GM23338 (cell line): Measurements from ENCODE around the gene RRBP1. TPM values are rescaled to one million over a fixed set of nuclear protein-coding genes. Genes with fewer than 3 reads are reported as not detected.

Experiments used
- ATAC-seq: fragments of 200-7000 bp; cut with Tn5 transposase; 3 replicates; pipeline ENCODE4 v1.9.1; 2020
- DNase-seq: peaks from one replicate; pipeline ENCODE4 v3.0.0-alpha.2; 2015; ENCODE audit warnings: low spot score
- H2AFZ ChIP-seq: fragments of 200-600 bp; sonication (generic); 2 replicates; pipeline ENCODE4 v1.8.0; 2016; ENCODE audit warnings: antibody characterized with exemption, mild to moderate bottlenecking, moderate library complexity
- H3F3A ChIP-seq: fragments of 200-600 bp; sonication (generic); replicated peaks from 2 replicates; pipeline ENCODE4 v1.8.0; 2017; ENCODE audit warnings: antibody characterized with exemption, mixed run types, low read depth
- H3K27ac ChIP-seq: fragments of 200-600 bp; sonication (generic); 2 replicates; pipeline ENCODE4 v1.6.1; 2016; ENCODE audit warnings: low read depth
- H3K27me3 ChIP-seq: fragments of 200-600 bp; sonication (generic); 2 replicates; pipeline ENCODE4 v1.8.0; 2016; ENCODE audit warnings: mild to moderate bottlenecking, mixed run types, moderate library complexity; ENCODE audit not compliant: insufficient read depth
- H3K36me3 ChIP-seq: fragments of 200-600 bp; sonication (generic); 2 replicates; pipeline ENCODE4 v1.8.0; 2016; ENCODE audit warnings: mild to moderate bottlenecking; ENCODE audit not compliant: insufficient read depth
- H3K4me1 ChIP-seq: fragments of 200-600 bp; sonication (generic); 2 replicates; pipeline ENCODE4 v1.8.0; 2016; ENCODE audit warnings: mild to moderate bottlenecking, moderate library complexity; ENCODE audit not compliant: insufficient read depth
- H3K4me2 ChIP-seq: fragments of 200-600 bp; sonication (generic); 2 replicates; pipeline ENCODE4 v1.7.1; 2017; ENCODE audit warnings: mixed run types
- H3K4me3 ChIP-seq: fragments of 200-600 bp; sonication (generic); 2 replicates; pipeline ENCODE4 v1.6.1; 2016; ENCODE audit warnings: mixed run types
- H3K79me2 ChIP-seq: fragments of 200-600 bp; sonication (generic); replicated peaks from 2 replicates; pipeline ENCODE4 v1.8.0; 2017; ENCODE audit warnings: mild to moderate bottlenecking; ENCODE audit not compliant: insufficient read depth
- H3K9me2 ChIP-seq: fragments of 200-600 bp; sonication (generic); 2 replicates; pipeline ENCODE4 v1.8.0; 2017; ENCODE audit not compliant: insufficient read depth
- H4K20me1 ChIP-seq: fragments of 200-600 bp; sonication (generic); replicated peaks from 2 replicates; pipeline ENCODE4 v1.8.0; 2017; ENCODE audit warnings: mild to moderate bottlenecking; ENCODE audit not compliant: insufficient read depth
- H3K27ac Mint-ChIP-seq: 2 replicates; pipeline ENCODE4 v1.8.0; 2020; ENCODE audit warnings: inconsistent platforms, mild to moderate bottlenecking, moderate library complexity, mixed read lengths
- H3K27me3 Mint-ChIP-seq: 3 replicates; pipeline ENCODE4 v1.8.0; 2022; ENCODE audit warnings: low read depth, mild to moderate bottlenecking, moderate library complexity, mixed read lengths, inconsistent platforms; ENCODE audit not compliant: insufficient read depth, poor library complexity
- H3K36me3 Mint-ChIP-seq: 3 replicates; pipeline ENCODE4 v1.8.0; 2021; ENCODE audit warnings: low read depth, mild to moderate bottlenecking, inconsistent platforms, moderate library complexity, mixed read lengths
- H3K4me1 Mint-ChIP-seq: 3 replicates; pipeline ENCODE4 v1.8.0; 2020; ENCODE audit warnings: mild to moderate bottlenecking, inconsistent platforms, mixed read lengths
- H3K4me3 Mint-ChIP-seq: 3 replicates; pipeline ENCODE4 v1.8.0; 2021; ENCODE audit warnings: moderate library complexity, mild to moderate bottlenecking, inconsistent platforms, mixed read lengths
- H3K9me3 Mint-ChIP-seq: 3 replicates; pipeline ENCODE4 v1.8.0; 2020; ENCODE audit warnings: moderate library complexity, mild to moderate bottlenecking, inconsistent platforms, mixed read lengths
- EZH2 ChIP-seq: fragments of 200-600 bp; sonication (generic); IDR thresholded peaks from one replicate; pipeline ENCODE4 v1.8.0; 2017; ENCODE audit warnings: antibody characterized with exemption, mild to moderate bottlenecking, low read depth; ENCODE audit not compliant: unreplicated experiment
- EZH2phosphoT487 ChIP-seq: fragments of 200-600 bp; sonication (generic); IDR thresholded peaks from one replicate; pipeline ENCODE4 v1.8.1; 2018; ENCODE audit warnings: antibody characterized with exemption; ENCODE audit not compliant: unreplicated experiment
- JUNB ChIP-seq: IDR thresholded peaks from one replicate; pipeline ENCODE4 v1.6.1; 2016; ENCODE audit warnings: antibody characterized with exemption; ENCODE audit not compliant: unreplicated experiment
- POLR2AphosphoS5 ChIP-seq: IDR thresholded peaks from 2 replicates; pipeline ENCODE4 v1.6.1; 2016; ENCODE audit warnings: antibody characterized with exemption, low read depth
- STAT1 ChIP-seq: IDR thresholded peaks from one replicate; pipeline ENCODE4 v1.6.1; 2016; ENCODE audit warnings: antibody characterized with exemption; ENCODE audit not compliant: unreplicated experiment
- ZNF331 ChIP-seq: fragments of 250-450 bp; sonication (Bioruptor Pico); IDR thresholded peaks from 2 replicates; pipeline ENCODE4 v1.5.0; 2020; ENCODE audit warnings: low read depth, mild to moderate bottlenecking, moderate library complexity
- polyA plus RNA-seq: library from polyadenylated mRNA; unstranded; fragments of >200 nt; fragmentation: Nextera tagmentation; extraction: Ambion mirVana; gene quantifications from 2 replicates; pipeline ENCODE4 v1.2.1, GENCODE V29; 2016
- total RNA-seq: library from RNA; depleted of rRNA; stranded (reverse); fragments of >200 nt; shearing (Covaris generic); gene quantifications from 2 replicates; pipeline ENCODE4 v1.2.3, GENCODE V29; 2014
- TF ChIP-seq, protein P1 (sequence below), 2 experiments: fragments of 200-600 bp in 1 of 2; sonication (generic) in 1 of 2; conservative IDR thresholded peaks; 2 replicates each; pipeline versions ENCODE4 v1.5.1 to v1.6.1; 2016 to 2017; ENCODE audit warnings: antibody characterized with exemption in 2 of 2, low read depth in 2 of 2, mild to moderate bottlenecking in 2 of 2, moderate library complexity in 1 of 2
- TF ChIP-seq, protein P2 (sequence below): IDR thresholded peaks from one replicate; pipeline ENCODE4 v1.6.1; 2018; ENCODE audit warnings: antibody characterized with exemption; ENCODE audit not compliant: unreplicated experiment
- TF ChIP-seq, protein P3 (sequence below): fragments of 250-450 bp; sonication (Bioruptor Pico); IDR thresholded peaks from 2 replicates; pipeline ENCODE4 v1.5.0; 2020; ENCODE audit warnings: mild to moderate bottlenecking, moderate library complexity

Gene RRBP1
- total and polyA plus RNA-seq, 2 experiments from 2014 or later = 105 to 113 TPM

DNA sequence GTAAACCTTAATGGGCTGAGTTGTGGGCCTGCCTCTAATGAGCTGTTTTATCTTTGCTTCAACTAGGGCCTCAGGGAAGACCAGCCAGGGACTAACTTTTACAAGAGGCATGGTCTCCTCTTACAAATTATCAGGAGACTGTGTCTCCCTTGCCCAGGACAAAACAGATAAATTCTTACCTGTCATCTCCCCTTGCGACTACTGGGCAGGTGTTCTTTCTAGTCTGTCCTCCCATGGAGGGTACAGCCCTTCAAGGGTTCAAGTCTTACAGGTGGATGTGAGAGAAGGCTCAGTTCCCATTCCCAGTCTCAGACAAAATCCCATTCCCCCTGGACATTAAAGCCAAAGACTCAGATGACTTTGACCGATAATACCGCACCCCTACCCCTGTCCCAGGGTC, 13.6 kb downstream of the RRBP1 start:
- H3K4me2 ChIP-seq = no peak overlapping the region
- ATAC-seq (no peak), DNase-seq (no peak)
- H3K9me2 ChIP-seq = no peaks in the 10 kb centered on the region
- H2AFZ ChIP-seq = no peak overlapping the region
- H4K20me1 ChIP-seq = peaks cover 23% of the 10 kb centered on the region
- Mint-ChIP-seq H3K27me3 (peaks cover 2% of the 10 kb centered on the region), H3K36me3 (peaks cover 13% of the 10 kb centered on the region; the same call in 2 of the 3 replicates), H3K9me3 (no peaks in the 10 kb centered on the region), H3K4me3 (no peak overlapping the region), H3K27ac (peak overlapping the region; percentile 17; the same call in 1 of the 2 replicates), H3K4me1 (peaks cover 67% of the 10 kb centered on the region)
- no peaks in the 10 kb centered on the region for H3K27me3 ChIP-seq
- no peaks in the 10 kb centered on the region for H3F3A ChIP-seq
- peaks cover 97% of the 10 kb centered on the region for H3K79me2 ChIP-seq
- TF ChIP-seq EZH2phosphoT487 (no peak), ZNF331 (no peak), EZH2 (no peak), JUNB (no peak), STAT1 (no peak), POLR2AphosphoS5 (no peak)
- TF ChIP-seq, protein P1, sequence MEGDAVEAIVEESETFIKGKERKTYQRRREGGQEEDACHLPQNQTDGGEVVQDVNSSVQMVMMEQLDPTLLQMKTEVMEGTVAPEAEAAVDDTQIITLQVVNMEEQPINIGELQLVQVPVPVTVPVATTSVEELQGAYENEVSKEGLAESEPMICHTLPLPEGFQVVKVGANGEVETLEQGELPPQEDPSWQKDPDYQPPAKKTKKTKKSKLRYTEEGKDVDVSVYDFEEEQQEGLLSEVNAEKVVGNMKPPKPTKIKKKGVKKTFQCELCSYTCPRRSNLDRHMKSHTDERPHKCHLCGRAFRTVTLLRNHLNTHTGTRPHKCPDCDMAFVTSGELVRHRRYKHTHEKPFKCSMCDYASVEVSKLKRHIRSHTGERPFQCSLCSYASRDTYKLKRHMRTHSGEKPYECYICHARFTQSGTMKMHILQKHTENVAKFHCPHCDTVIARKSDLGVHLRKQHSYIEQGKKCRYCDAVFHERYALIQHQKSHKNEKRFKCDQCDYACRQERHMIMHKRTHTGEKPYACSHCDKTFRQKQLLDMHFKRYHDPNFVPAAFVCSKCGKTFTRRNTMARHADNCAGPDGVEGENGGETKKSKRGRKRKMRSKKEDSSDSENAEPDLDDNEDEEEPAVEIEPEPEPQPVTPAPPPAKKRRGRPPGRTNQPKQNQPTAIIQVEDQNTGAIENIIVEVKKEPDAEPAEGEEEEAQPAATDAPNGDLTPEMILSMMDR (conservative IDR thresholded peaks at IDR 0.05; ENCODE audit: low read depth in 2 of 2) = no peak
- TF ChIP-seq, protein P2, sequence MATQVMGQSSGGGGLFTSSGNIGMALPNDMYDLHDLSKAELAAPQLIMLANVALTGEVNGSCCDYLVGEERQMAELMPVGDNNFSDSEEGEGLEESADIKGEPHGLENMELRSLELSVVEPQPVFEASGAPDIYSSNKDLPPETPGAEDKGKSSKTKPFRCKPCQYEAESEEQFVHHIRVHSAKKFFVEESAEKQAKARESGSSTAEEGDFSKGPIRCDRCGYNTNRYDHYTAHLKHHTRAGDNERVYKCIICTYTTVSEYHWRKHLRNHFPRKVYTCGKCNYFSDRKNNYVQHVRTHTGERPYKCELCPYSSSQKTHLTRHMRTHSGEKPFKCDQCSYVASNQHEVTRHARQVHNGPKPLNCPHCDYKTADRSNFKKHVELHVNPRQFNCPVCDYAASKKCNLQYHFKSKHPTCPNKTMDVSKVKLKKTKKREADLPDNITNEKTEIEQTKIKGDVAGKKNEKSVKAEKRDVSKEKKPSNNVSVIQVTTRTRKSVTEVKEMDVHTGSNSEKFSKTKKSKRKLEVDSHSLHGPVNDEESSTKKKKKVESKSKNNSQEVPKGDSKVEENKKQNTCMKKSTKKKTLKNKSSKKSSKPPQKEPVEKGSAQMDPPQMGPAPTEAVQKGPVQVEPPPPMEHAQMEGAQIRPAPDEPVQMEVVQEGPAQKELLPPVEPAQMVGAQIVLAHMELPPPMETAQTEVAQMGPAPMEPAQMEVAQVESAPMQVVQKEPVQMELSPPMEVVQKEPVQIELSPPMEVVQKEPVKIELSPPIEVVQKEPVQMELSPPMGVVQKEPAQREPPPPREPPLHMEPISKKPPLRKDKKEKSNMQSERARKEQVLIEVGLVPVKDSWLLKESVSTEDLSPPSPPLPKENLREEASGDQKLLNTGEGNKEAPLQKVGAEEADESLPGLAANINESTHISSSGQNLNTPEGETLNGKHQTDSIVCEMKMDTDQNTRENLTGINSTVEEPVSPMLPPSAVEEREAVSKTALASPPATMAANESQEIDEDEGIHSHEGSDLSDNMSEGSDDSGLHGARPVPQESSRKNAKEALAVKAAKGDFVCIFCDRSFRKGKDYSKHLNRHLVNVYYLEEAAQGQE = no peak
- TF ChIP-seq, protein P3, sequence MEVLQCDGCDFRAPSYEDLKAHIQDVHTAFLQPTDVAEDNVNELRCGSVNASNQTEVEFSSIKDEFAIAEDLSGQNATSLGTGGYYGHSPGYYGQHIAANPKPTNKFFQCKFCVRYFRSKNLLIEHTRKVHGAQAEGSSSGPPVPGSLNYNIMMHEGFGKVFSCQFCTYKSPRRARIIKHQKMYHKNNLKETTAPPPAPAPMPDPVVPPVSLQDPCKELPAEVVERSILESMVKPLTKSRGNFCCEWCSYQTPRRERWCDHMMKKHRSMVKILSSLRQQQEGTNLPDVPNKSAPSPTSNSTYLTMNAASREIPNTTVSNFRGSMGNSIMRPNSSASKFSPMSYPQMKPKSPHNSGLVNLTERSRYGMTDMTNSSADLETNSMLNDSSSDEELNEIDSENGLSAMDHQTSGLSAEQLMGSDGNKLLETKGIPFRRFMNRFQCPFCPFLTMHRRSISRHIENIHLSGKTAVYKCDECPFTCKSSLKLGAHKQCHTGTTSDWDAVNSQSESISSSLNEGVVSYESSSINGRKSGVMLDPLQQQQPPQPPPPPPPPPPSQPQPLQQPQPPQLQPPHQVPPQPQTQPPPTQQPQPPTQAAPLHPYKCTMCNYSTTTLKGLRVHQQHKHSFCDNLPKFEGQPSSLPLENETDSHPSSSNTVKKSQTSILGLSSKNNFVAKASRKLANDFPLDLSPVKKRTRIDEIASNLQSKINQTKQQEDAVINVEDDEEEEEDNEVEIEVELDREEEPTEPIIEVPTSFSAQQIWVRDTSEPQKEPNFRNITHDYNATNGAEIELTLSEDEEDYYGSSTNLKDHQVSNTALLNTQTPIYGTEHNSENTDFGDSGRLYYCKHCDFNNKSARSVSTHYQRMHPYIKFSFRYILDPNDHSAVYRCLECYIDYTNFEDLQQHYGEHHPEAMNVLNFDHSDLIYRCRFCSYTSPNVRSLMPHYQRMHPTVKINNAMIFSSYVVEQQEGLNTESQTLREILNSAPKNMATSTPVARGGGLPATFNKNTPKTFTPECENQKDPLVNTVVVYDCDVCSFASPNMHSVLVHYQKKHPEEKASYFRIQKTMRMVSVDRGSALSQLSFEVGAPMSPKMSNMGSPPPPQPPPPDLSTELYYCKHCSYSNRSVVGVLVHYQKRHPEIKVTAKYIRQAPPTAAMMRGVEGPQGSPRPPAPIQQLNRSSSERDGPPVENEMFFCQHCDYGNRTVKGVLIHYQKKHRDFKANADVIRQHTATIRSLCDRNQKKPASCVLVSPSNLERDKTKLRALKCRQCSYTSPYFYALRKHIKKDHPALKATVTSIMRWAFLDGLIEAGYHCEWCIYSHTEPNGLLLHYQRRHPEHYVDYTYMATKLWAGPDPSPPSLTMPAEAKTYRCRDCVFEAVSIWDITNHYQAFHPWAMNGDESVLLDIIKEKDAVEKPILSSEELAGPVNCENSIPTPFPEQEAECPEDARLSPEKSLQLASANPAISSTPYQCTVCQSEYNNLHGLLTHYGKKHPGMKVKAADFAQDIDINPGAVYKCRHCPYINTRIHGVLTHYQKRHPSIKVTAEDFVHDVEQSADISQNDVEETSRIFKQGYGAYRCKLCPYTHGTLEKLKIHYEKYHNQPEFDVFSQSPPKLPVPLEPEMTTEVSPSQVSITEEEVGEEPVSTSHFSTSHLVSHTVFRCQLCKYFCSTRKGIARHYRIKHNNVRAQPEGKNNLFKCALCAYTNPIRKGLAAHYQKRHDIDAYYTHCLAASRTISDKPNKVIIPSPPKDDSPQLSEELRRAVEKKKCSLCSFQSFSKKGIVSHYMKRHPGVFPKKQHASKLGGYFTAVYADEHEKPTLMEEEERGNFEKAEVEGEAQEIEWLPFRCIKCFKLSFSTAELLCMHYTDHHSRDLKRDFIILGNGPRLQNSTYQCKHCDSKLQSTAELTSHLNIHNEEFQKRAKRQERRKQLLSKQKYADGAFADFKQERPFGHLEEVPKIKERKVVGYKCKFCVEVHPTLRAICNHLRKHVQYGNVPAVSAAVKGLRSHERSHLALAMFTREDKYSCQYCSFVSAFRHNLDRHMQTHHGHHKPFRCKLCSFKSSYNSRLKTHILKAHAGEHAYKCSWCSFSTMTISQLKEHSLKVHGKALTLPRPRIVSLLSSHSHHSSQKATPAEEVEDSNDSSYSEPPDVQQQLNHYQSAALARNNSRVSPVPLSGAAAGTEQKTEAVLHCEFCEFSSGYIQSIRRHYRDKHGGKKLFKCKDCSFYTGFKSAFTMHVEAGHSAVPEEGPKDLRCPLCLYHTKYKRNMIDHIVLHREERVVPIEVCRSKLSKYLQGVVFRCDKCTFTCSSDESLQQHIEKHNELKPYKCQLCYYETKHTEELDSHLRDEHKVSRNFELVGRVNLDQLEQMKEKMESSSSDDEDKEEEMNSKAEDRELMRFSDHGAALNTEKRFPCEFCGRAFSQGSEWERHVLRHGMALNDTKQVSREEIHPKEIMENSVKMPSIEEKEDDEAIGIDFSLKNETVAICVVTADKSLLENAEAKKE (CRISPR knock-in tag) = no peak
- H3K4me1 ChIP-seq = peaks cover 43% of the 10 kb centered on the region
- no peak overlapping the region for H3K4me3 ChIP-seq
- no peak overlapping the region; the same call in 1 of the 2 replicates for H3K27ac ChIP-seq
- no peaks in the 10 kb centered on the region for H3K36me3 ChIP-seq
